Measurements from ENCODE around the gene CTCF.

The CTCF gene

GRCh38 chr16:67666032-67666551 is 103.8 kb downstream of the CTCF start:
- DNase-seq (ENCODE audit: low spot score) = peak; percentile 54

- peak; percentile 93 for DNase-seq (ENCODE audit: low spot score)
Measured at GRCh38 chr16:67666559-67667452, 104.5 kb downstream of the CTCF start, which contains the start of the genes C16orf86 and ENKD1. Gene C16orf86, plus strand, starts transcription at chr16:67666814. Its CDS starts 157 bp downstream, at chr16:67666971. Gene ENKD1, minus strand, starts transcription at chr16:67666750. Its CDS starts 308 bp downstream, at chr16:67666442.

GRCh38 chr16:67667453-67667816 is 105.1 kb downstream of the CTCF start:
- no peak for DNase-seq (ENCODE audit: low spot score)

GRCh38 chr16:67667817-67668494 is 105.6 kb downstream of the CTCF start:
- peak; percentile 99 for DNase-seq (ENCODE audit: low spot score)

GRCh38 chr16:67668495-67669157 is 106.3 kb downstream of the CTCF start:
- DNase-seq (ENCODE audit: low spot score) = no peak

GRCh38 chr16:67669499-67670101 is 107.3 kb downstream of the CTCF start:
- DNase-seq (ENCODE audit: low spot score) = no peak

DNA sequence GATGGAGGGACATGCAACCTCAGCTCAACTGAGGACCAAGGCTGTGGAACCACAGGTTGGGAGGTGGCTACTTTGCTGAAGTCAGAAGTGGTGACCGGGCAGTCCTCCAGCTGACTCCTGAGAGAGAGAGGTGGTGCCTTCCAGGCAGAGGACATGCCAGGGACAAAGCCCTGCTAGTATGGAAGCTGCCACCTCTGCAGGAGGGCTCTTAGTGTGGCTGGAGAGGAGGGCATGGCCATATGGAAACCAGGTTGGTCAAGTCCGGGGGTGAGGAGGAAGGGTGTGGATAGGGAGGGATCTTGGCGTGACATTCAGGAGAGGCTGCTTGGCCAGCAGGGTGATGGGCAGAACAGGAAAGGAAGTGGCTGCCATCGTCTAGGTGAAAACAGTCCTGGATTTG is 110.0 kb downstream of the CTCF start:
- no peak for DNase-seq (ENCODE audit: low spot score)

DNA sequence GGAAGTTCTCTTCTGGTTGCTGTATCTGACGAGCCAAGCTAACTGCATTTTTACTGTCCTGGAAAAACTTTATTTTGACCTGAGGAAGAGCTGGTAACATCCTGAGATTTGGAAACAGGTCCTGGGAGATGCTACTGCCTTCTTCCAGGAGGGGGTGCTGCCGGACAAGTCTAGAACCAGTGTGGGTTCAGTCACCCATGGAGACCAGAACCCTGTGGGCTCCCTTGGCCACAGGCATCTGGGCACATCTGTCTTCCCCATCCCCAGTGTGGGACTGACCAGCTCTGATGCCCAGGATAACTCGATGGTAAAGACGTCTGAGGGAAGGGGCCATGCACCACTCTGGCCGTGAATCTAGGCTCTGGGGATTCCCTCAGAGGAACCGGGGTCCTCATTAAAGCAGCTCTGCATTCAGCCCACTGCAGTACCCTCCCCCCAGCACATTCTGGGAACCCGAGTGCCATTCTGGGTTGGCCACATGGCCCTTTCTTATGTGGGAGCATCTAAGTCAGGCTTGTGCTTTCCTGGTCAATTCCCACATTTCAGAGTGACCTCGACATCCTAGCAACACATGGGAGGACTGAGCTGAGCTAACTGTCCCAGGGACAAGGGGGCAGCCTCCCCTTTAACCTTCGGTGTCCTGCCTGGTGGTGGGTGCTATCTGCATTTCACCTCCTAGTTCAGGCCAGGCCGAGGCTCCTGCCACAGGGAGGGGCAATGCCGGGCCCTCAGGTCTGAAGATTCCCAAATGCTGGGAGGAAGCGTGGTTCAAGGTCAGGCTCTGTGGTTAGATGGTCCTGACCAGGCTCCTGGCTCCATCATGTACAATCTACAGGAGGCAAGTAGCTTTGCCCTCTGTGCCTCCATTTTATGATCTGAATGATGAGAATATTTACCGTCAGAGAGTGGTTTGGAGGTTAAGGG is 110.7 kb downstream of the CTCF start:
- DNase-seq (ENCODE audit: low spot score) = peak; percentile 85

DNA sequence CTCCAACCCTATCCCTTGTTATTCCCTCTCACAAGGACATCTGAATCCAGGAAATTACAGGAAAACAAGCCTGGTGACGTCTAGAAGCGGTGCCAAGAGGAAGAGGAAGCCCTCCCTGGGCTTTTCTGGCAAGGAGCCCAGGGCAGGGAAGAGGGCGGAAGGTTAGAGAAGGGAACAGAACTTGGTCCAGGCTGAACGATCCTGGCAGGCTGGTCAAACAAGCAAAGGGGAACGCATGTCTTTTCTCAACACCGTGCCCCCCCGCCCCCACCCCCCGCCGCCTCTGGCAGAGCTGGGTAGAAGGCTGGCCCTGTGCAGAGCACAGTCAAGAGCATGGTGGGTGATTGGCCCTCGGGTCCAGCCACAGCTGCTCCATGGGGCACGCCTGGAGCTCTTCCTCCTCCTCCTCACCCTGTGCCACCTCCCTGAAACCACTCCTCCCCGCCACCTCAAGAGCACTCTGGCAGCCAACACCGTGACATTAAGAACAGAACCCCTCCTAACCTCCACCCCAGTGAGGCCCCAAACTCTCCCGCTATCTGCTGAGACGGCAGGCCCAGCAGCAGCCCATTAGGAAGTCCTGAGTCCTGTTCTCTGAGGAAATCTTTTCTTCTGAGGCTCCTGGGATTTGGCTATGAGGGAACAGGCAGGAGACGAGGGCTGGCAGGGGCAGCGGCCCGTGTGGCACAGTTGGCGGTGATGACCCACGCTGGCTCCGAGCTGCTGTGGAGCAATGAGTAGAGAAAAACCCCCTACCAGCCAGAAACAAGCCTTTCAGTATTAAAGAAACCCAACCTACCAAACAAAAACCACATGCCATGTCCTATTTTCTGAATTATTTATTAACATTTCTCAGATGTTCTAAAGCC is 111.6 kb downstream of the CTCF start:
- DNase-seq (ENCODE audit: low spot score) = no peak

- no peak for DNase-seq (ENCODE audit: low spot score)
Measured at GRCh38 chr16:67674851-67675578, 112.7 kb downstream of the CTCF start.

DNA sequence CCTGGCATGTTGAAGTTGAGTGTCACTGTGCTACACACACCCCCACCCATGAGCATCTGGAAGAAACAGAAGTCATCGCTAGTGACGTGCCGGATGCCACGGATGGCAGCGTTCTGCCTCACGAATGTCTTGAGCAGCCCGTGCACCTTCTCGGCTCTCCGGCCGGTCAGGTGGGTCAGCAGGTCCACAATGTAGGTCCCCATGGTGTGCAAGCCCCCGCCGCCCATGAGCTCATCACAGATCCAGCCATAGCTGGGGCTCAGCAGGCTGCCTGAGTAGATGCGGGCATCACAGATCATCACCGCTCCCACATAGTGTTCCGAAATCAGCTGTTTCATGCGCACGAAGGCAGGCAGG is 113.2 kb downstream of the CTCF start:
- DNase-seq (ENCODE audit: low spot score) = no peak

- DNase-seq (ENCODE audit: low spot score) = no peak
Measured at GRCh38 chr16:67675999-67676398, 113.7 kb downstream of the CTCF start.

- no peak for DNase-seq (ENCODE audit: low spot score)
Measured at GRCh38 chr16:67676516-67676915, 114.2 kb downstream of the CTCF start.

DNA sequence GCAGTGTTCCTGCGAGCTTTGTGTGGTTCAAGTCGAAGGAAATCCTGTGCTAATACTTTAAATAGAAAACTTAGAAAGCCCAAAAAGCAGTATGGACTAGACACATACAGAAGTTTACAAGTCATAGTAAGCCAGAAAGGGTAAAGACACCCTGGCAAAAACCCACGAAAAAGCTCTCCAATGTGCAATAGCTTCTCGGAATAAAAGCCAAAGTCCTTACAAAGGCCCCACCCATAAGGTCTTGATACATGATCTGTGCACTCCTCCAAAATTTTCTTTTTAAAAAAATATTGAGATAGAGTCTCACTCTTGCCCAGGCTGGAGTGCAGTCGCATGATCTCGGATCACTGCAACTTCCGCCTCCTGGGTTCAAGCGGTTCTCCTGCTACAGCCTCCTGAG is 114.6 kb downstream of the CTCF start:
- no peak for DNase-seq (ENCODE audit: low spot score)

DNA sequence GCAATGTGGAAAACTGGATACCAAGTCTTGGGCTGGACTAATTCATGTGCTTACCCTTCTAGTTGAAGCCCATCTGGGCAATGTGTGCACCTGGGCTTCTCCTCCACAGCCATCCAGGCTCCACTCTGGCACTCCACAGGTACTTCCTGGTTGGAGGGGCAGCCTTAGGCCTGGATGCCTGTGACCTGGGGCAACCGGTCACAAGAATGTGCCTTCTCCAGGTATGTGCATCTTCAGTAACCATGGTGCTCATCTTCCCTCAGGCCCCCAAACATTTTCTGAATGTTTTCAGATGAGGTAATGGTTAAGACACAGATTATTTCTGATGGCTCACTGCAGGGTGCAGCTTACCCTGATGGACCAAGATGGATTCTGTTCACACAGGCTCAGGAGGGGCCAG is 115.4 kb downstream of the CTCF start:
- DNase-seq (ENCODE audit: low spot score) = no peak

DNA sequence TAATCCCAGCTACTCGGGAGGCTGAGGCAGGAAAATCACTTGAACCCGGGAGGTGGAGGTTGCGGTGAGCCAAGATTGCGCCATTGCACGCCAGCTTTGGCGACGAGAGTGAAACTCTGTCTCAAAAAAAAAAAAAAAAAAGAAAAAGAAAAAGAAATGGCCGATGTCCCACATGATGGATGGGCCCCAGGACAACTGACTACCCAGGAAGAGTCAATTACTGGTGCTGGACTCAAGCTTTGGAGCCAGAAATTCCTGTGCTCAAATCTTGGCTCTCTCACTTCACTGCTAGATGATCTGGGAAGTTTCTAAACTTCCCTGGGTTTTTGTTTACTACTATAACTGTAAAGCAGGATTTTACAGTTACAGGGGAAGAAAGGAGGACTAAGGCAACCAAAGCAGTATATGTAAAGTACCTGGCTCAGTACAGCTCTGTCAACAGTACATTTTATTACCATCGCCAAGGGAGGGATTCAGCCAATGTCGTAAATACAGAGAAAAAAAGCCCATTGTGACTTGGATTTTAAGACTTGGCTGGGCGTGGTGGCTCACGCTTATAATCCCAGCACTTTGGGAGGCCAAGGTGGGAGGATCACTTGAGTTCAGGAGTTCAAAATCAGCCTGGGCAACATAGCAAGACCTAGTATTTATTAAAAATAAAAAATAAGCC is 116.2 kb downstream of the CTCF start:
- DNase-seq (ENCODE audit: low spot score) = no peak

DNA sequence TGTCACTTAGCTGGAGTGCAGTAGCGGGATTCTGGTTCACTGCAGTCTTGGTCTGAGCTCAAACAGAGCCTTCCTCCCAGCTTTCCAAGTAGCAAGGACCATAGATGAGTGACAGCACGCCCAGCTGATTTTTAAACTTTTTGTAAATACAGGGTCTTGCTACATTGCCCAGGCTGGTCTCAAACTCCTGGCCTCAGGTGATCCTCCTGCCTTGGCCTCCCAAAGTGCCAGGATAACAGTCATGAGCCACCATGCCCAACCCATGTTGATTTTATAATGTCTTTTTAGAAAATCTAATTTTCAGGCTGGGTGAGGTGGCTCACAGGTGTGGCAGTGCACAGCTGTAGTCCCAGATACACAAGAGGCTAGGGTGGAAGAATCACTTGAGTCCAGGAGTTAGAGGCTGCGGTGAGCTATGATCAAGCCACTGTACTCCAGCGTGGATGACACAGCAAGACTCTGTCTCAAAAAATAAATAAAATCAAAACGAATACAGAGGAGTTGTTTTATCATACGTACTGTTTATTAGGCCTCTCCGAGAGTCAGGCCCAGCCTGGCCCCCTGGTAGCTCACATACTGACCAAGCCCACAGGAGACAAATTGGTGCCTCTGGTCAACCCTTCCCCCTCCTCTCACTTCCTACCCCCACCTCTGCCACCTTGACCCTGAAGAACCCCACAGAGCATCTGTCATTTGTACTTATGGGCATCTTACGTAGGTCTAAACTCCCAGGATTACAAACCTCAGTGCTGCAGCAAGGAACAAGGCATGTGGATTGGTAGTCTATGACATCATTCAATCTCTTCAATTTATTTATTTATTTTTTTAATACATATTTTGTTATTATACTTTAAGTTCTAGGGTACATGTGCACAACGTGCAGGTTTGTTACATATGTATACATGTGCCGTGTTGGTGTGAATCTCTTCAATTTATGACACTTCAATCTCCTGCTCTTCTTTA is 117.9 kb downstream of the CTCF start:
- DNase-seq (ENCODE audit: low spot score) = no peak

DNA sequence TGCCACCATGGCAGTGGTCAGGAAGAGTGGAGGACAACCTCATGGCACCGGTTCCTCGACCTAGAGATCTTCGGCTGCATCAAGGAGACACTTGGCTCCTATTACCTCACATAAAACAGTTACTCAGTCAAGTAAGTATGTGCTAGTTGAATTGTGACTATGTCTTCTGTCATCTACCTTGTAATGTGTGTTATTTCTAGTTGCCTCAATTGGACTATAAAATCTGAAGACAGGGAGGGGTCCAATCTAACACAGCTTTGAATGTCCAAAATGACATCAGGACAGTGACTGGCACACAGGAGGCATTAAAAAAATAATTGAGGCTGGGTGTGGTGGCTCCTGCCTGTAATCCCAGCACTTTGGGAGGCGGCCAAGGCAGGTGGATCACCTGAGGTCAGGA is 121.4 kb downstream of the CTCF start:
- DNase-seq (ENCODE audit: low spot score) = no peak
